ENCODE data around the gene CILP.
"Not testable (repeated sequence)": the region's sequence is repeated elsewhere in the genome, so short reads cannot be mapped to it uniquely, and the experiment has no call there.

Gene CILP

GRCh38 chr15:65189102-65189740 is 22.1 kb downstream of the CILP start:
- peak; percentile 62 for DNase-seq

- not testable (repeated sequence) for DNase-seq
These were observed 22.8 kb downstream of the CILP start for GRCh38 chr15:65188472-65188871.

- DNase-seq: peak; percentile 93
These were observed 26.2 kb downstream of the CILP start, which contains the start of gene CLPX for GRCh38 chr15:65184868-65185717. TSS of gene CLPX (minus strand) at chr15:65185342. CDS start at chr15:65185153, 189 bp downstream.

- DNase-seq: peak; percentile 68
These were observed 26.9 kb downstream of the CILP start for GRCh38 chr15:65184305-65184867.

GRCh38 chr15:65183865-65184159 is 27.5 kb downstream of the CILP start:
- DNase-seq: no peak

GRCh38 chr15:65182538-65182937 is 28.7 kb downstream of the CILP start:
- no peak for DNase-seq

GRCh38 chr15:65181582-65182353 is 29.5 kb downstream of the CILP start:
- DNase-seq: not testable (repeated sequence)

- DNase-seq: no peak
These were observed 31.1 kb downstream of the CILP start for GRCh38 chr15:65180167-65180566.

- peak; percentile 4 for DNase-seq
These were observed 33.4 kb downstream of the CILP start for GRCh38 chr15:65177901-65178300.

GRCh38 chr15:65176056-65176455 is 35.2 kb downstream of the CILP start:
- DNase-seq: no peak

GRCh38 chr15:65175511-65175910 is 35.8 kb downstream of the CILP start:
- no peak for DNase-seq

GRCh38 chr15:65174509-65174908 is 36.8 kb downstream of the CILP start:
- no peak for DNase-seq

GRCh38 chr15:65172531-65172930 is 38.7 kb downstream of the CILP start:
- no peak for DNase-seq

GRCh38 chr15:65171428-65171827 is 39.8 kb downstream of the CILP start:
- no peak for DNase-seq

GRCh38 chr15:65165875-65166274 is 45.4 kb downstream of the CILP start:
- DNase-seq: no peak

- DNase-seq: no peak
These were observed 47.1 kb downstream of the CILP start for GRCh38 chr15:65164139-65164538.

GRCh38 chr15:65163041-65163440 is 48.2 kb downstream of the CILP start:
- no peak for DNase-seq

GRCh38 chr15:65156692-65157091 is 54.6 kb downstream of the CILP start:
- no peak for DNase-seq

GRCh38 chr15:65154720-65155119 is 56.6 kb downstream of the CILP start:
- no peak for DNase-seq

- DNase-seq: no peak
These were observed 63.4 kb downstream of the CILP start for GRCh38 chr15:65147902-65148301.

- no peak for DNase-seq
These were observed 64.8 kb downstream of the CILP start for GRCh38 chr15:65146438-65146837.
